Measurements from ENCODE around the gene AFF1. TPM values are rescaled to one million over a fixed set of nuclear protein-coding genes. Genes with fewer than 3 reads are reported as not detected.
"Not testable (repeated sequence)": the region's sequence is repeated elsewhere in the genome, so short reads cannot be mapped to it uniquely, and the experiment has no call there.

Gene AFF1
- total RNA-seq, 2 experiments from 2014 or later = 50.3 to 51.2 TPM

GRCh38 chr4:87141428-87141827 lies 206.6 kb downstream of the AFF1 start:
- Mint-ChIP-seq H3K36me3 (ENCODE audit: low read depth) (peaks cover 58% of the 10 kb centered on the region), H3K27me3 (no peaks in the 10 kb centered on the region), H3K4me1 (ENCODE audit: low read depth) (no peaks in the 10 kb centered on the region), H3K4me3 (no peak overlapping the region), H3K27ac (no peak overlapping the region), H3K9me3 (no peaks in the 10 kb centered on the region)
- no peak for TF ChIP-seq CTCF (IDR thresholded peaks at IDR 0.05)
- ATAC-seq (ENCODE audit: poor library complexity) = no peak
- ChIA-PET POLR2A (no interaction called here), CTCF (no interaction called here)
- no peaks in the 10 kb centered on the region for H3K27me3 ChIP-seq (ENCODE audit: control insufficient read depth in 1 of 2, insufficient read depth in 2 of 2, low read length in 2 of 2)
- H3K4me1 ChIP-seq (ENCODE audit: insufficient read depth, low read length) = no peaks in the 10 kb centered on the region
- no peaks in the 10 kb centered on the region for H3K9me3 ChIP-seq (ENCODE audit: control insufficient read depth in 1 of 2, insufficient read depth in 1 of 2, low read length in 2 of 2)
- H3K4me3 ChIP-seq (ENCODE audit: low read length) = no peak overlapping the region
- peaks cover 23% of the 10 kb centered on the region for H3K36me3 ChIP-seq (ENCODE audit: insufficient read depth, low read length)
- intact Hi-C loops (cut with DNase I, micrococcal nuclease) = no loop called here
- H3K27ac ChIP-seq (ENCODE audit: low read depth in 1 of 2, low read length in 2 of 2) = no peak overlapping the region
- no peak for DNase-seq

- ATAC-seq (ENCODE audit: poor library complexity) = no peak
- TF ChIP-seq CTCF (IDR thresholded peaks at IDR 0.05) = no peak
- POLR2A ChIA-PET = no interaction called here
Observed at GRCh38 chr4:87144356-87144755, 209.5 kb downstream of the AFF1 start.

GRCh38 chr4:87145934-87146333 lies 211.1 kb downstream of the AFF1 start:
- H3K27me3 Mint-ChIP-seq; H3K36me3 ChIP-seq (ENCODE audit: insufficient read depth, low read length); ATAC-seq (ENCODE audit: poor library complexity); H3K4me3 ChIP-seq (ENCODE audit: low read length); H3K9me3 ChIP-seq (ENCODE audit: control insufficient read depth in 1 of 2, insufficient read depth in 1 of 2, low read length in 2 of 2); H3K4me1 Mint-ChIP-seq (ENCODE audit: low read depth); H3K27ac Mint-ChIP-seq; H3K4me3 Mint-ChIP-seq; DNase-seq; intact Hi-C loops (cut with DNase I, micrococcal nuclease); H3K27ac ChIP-seq (ENCODE audit: low read depth in 1 of 2, low read length in 2 of 2); H3K27me3 ChIP-seq (ENCODE audit: control insufficient read depth in 1 of 2, insufficient read depth in 2 of 2, low read length in 2 of 2); H3K4me1 ChIP-seq (ENCODE audit: insufficient read depth, low read length); H3K9me3 Mint-ChIP-seq: not testable (repeated sequence)
- peaks cover 24% of the 10 kb centered on the region for H3K36me3 Mint-ChIP-seq (ENCODE audit: low read depth)
- POLR2A ChIA-PET = interaction anchor here (1.1 kb wide), 1 partner anchor 140 kb away, joined by 3 read pairs; no protein-coding TSS in a partner anchor
- CTCF ChIA-PET = interaction anchor here (2.9 kb wide), 1 partner anchor 224 kb away, joined by 6 read pairs; no protein-coding TSS in a partner anchor

More at GRCh38 chr4:87144356-87144755, 209.5 kb downstream of the AFF1 start:
- no peak overlapping the region for H3K4me3 ChIP-seq (ENCODE audit: low read length)
- no peaks in the 10 kb centered on the region for H3K4me1 ChIP-seq (ENCODE audit: insufficient read depth, low read length)
- peaks cover 32% of the 10 kb centered on the region for H3K36me3 Mint-ChIP-seq (ENCODE audit: low read depth)
- DNase-seq = no peak
- peaks cover under 1% of the 10 kb centered on the region for H3K36me3 ChIP-seq (ENCODE audit: insufficient read depth, low read length)
- H3K27ac ChIP-seq (ENCODE audit: low read depth in 1 of 2, low read length in 2 of 2) = no peak overlapping the region
- H3K4me3 Mint-ChIP-seq = no peak overlapping the region
- intact Hi-C loops (cut with DNase I, micrococcal nuclease) = no loop called here
- no peaks in the 10 kb centered on the region for H3K4me1 Mint-ChIP-seq (ENCODE audit: low read depth)
- CTCF ChIA-PET = no interaction called here
- no peaks in the 10 kb centered on the region for H3K27me3 ChIP-seq (ENCODE audit: control insufficient read depth in 1 of 2, insufficient read depth in 2 of 2, low read length in 2 of 2)
- no peak overlapping the region for H3K27ac Mint-ChIP-seq
- H3K9me3 Mint-ChIP-seq = no peaks in the 10 kb centered on the region
- H3K27me3 Mint-ChIP-seq = no peaks in the 10 kb centered on the region
- no peaks in the 10 kb centered on the region for H3K9me3 ChIP-seq (ENCODE audit: control insufficient read depth in 1 of 2, insufficient read depth in 1 of 2, low read length in 2 of 2)

GRCh38 chr4:87147116-87147515 lies 212.3 kb downstream of the AFF1 start:
- Histone ChIP-seq H3K27me3 (ENCODE audit: control insufficient read depth in 1 of 2, insufficient read depth in 2 of 2, low read length in 2 of 2) (no peaks in the 10 kb centered on the region), H3K4me1 (ENCODE audit: insufficient read depth, low read length) (no peaks in the 10 kb centered on the region), H3K4me3 (ENCODE audit: low read length) (no peak overlapping the region), H3K36me3 (ENCODE audit: insufficient read depth, low read length) (no peaks in the 10 kb centered on the region), H3K9me3 (ENCODE audit: control insufficient read depth in 1 of 2, insufficient read depth in 1 of 2, low read length in 2 of 2) (no peaks in the 10 kb centered on the region), H3K27ac (ENCODE audit: low read depth in 1 of 2, low read length in 2 of 2) (no peak overlapping the region)
- Mint-ChIP-seq H3K36me3 (ENCODE audit: low read depth) (peaks cover 13% of the 10 kb centered on the region), H3K27ac (no peak overlapping the region), H3K9me3 (no peaks in the 10 kb centered on the region), H3K4me3 (no peak overlapping the region), H3K27me3 (no peaks in the 10 kb centered on the region), H3K4me1 (ENCODE audit: low read depth) (no peaks in the 10 kb centered on the region)
- TF ChIP-seq CTCF (IDR thresholded peaks at IDR 0.05) = no peak
- ChIA-PET POLR2A (interaction anchor here (1.1 kb wide), 1 partner anchor 141 kb away, joined by 3 read pairs; no protein-coding TSS in a partner anchor), CTCF (interaction anchor here (2.9 kb wide), 1 partner anchor 225 kb away, joined by 6 read pairs; no protein-coding TSS in a partner anchor)
- DNase-seq (no peak), ATAC-seq (ENCODE audit: poor library complexity) (no peak)
- intact Hi-C loops (cut with DNase I, micrococcal nuclease) = no loop called here

All from CD4-positive, alpha-beta T cell (primary cell).